Measurements from ENCODE around the gene HADHA. TPM values are rescaled to one million over a fixed set of nuclear protein-coding genes. Genes with fewer than 3 reads are reported as not detected.

The HADHA gene
- total and polyA plus RNA-seq, 2 donors, result 57.1 to 114 TPM

DNA sequence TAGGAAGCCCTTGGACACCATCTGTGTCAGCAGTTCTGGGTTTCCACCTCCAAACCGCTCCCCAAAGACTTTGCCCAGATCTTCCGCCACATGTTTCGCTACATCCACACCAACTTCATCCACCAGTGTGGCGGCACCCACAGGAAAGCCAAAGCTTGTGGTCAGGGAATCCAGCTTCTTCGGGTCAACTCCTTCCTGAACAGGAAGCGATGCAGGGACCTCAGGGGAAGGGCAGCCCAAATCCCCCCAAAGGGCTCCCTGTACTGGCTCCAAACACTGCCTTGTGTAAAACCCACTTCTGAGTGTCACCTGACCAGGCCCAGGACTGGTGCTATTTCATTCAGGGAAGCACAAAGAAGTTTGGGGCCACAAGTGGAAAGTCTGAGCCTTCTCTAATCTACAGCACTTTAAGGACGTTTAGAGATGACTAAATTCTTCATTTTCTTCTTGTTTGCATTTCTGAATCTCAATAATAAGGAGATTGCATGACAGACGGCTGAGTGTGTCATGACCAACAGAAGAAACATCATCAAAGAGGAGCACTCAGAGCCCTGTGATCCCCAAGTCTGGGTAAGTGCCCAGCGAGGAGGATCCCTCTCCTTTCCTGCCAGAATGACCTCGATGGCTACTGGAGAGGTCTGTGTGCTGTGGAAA, 50.7 kb downstream of the HADHA start:
- Histone ChIP-seq H3K9me3 (ENCODE audit: control insufficient read depth in 2 of 2, insufficient read depth in 1 of 2, low read length in 1 of 2) (no peaks in the 10 kb centered on the region), H3K4me1 (ENCODE audit: control insufficient read depth in 2 of 2, insufficient read depth in 2 of 2, low read length in 2 of 2) (peaks cover 0 to under 1% of the 10 kb centered on the region in 2 donors), H3K27me3 (ENCODE audit: control insufficient read depth in 2 of 2, insufficient read depth in 1 of 2, low read length in 1 of 2) (no peaks in the 10 kb centered on the region), H3K36me3 (ENCODE audit: control insufficient read depth in 2 of 2, insufficient read depth in 2 of 2, low read length in 1 of 2) (peaks cover 75 to 85% of the 10 kb centered on the region in 2 donors), H3K27ac (ENCODE audit: low read depth in 1 of 2, low read length in 1 of 2) (no peak overlapping the region), H3K4me3 (ENCODE audit: low read length in 2 of 2) (no peak overlapping the region)
- no peak for DNase-seq (ENCODE audit: low read depth in 6 of 9, low spot score in 9 of 9)
- WGBS, result 92% methylated on average over 10 of the region's 10 CpGs

DNA sequence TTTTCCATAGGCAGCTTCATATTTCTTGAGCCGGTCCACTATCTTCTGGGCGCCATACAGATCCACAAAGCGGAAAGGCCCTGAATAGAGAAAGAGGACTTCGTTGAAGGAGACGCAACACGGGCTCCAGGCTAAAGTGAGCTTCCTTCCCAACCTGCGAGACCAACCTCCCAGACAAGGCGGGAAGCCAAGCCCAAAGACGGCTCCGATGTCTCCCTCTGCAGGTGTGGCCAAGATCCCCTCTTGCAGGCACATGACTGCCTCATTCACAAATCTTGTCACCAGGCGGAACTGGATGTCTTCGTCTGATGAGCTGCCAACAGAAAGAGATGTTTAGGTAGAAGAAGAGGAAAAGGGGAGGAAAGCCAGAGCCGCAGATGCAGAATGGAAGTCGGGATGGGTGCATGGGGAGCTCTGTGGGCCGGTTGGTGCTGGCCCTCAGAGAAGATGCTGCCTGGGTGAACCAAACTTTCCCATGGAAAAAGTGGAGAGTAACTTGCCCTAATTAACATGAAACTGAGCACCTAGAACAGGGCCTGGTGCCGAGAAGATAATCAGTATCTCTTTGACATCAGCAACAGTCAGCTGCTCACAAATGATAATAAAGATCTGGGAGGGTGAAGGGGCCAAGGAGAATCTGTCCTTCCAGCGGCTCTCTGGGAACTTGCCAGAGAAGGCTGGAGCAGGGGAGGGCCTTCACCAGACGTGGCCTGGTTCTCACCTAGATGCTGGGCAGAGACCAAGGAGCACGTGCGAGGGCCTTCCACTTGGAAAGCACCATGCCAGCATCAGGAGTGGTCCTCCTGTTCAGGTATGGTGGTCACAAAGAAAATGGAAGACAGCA, 52.9 kb downstream of the HADHA start:
- 96% methylated on average over 20 of the region's 20 CpGs for WGBS
- H3K27ac ChIP-seq (ENCODE audit: low read depth in 1 of 2, low read length in 1 of 2), result no peak overlapping the region
- no peak overlapping the region for H3K4me3 ChIP-seq (ENCODE audit: low read length in 2 of 2)
- H3K36me3 ChIP-seq (ENCODE audit: control insufficient read depth in 2 of 2, insufficient read depth in 2 of 2, low read length in 1 of 2), result peaks cover 59 to 64% of the 10 kb centered on the region in 2 donors
- no peaks in the 10 kb centered on the region for H3K9me3 ChIP-seq (ENCODE audit: control insufficient read depth in 2 of 2, insufficient read depth in 1 of 2, low read length in 1 of 2)
- no peaks in the 10 kb centered on the region for H3K27me3 ChIP-seq (ENCODE audit: control insufficient read depth in 2 of 2, insufficient read depth in 1 of 2, low read length in 1 of 2)
- no peak for DNase-seq (ENCODE audit: low read depth in 6 of 9, low spot score in 9 of 9)
- H3K4me1 ChIP-seq (ENCODE audit: control insufficient read depth in 2 of 2, insufficient read depth in 2 of 2, low read length in 2 of 2), result peaks cover 0 to 4% of the 10 kb centered on the region in 2 donors

DNA sequence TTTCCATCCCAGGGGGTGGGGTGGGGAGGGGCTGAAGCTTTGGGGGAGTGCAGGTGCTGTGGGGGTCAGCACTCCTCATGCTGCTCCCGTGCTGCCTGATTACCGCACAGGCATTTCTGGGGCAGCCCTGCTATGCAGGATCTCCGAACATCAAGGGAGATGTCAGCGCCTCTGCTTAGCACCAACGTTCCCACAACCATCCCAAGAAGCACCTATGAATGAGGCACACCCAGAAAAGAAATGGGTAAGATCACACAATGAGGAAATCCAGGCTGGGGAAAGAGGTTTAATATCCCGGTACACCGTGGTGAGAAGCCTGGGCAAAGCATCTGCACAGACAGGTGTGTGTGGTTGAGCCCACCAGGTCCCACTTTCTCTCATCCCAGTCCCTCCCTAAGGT, 54.1 kb downstream of the HADHA start:
- Histone ChIP-seq H3K36me3 (ENCODE audit: control insufficient read depth in 2 of 2, insufficient read depth in 2 of 2, low read length in 1 of 2) (peaks cover 53% of the 10 kb centered on the region in 2 donors), H3K4me3 (ENCODE audit: low read length in 2 of 2) (no peak overlapping the region), H3K27ac (ENCODE audit: low read depth in 1 of 2, low read length in 1 of 2) (no peak overlapping the region), H3K27me3 (ENCODE audit: control insufficient read depth in 2 of 2, insufficient read depth in 1 of 2, low read length in 1 of 2) (peaks cover 0 to 8% of the 10 kb centered on the region in 2 donors), H3K4me1 (ENCODE audit: control insufficient read depth in 2 of 2, insufficient read depth in 2 of 2, low read length in 2 of 2) (peaks cover 0 to 4% of the 10 kb centered on the region in 2 donors), H3K9me3 (ENCODE audit: control insufficient read depth in 2 of 2, insufficient read depth in 1 of 2, low read length in 1 of 2) (no peaks in the 10 kb centered on the region)
- no peak for DNase-seq (ENCODE audit: low read depth in 6 of 9, low spot score in 9 of 9)
- WGBS, result 92% methylated on average over 7 of the region's 7 CpGs

DNA sequence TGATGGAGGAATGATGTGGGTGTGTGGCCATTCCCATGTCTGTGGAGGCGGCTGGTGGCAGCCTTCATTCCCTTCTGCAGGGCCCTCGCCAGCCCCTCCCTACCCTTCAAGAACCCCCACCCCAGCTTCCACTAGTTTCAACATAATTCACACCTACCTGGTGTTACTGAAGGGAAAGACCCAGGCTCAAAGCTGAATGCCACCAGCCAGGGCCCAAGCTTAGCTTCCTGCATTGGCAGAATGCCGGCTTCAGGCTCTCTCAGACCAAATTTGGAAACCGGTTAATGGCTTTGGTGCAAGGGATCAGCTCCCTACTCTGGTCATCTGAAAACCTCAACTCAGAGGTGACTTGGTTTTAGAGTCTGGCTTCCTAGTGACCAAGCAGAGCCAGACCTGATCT, 54.7 kb downstream of the HADHA start:
- Histone ChIP-seq H3K27me3 (ENCODE audit: control insufficient read depth in 2 of 2, insufficient read depth in 1 of 2, low read length in 1 of 2) (peaks cover 0 to 12% of the 10 kb centered on the region in 2 donors), H3K9me3 (ENCODE audit: control insufficient read depth in 2 of 2, insufficient read depth in 1 of 2, low read length in 1 of 2) (no peaks in the 10 kb centered on the region), H3K36me3 (ENCODE audit: control insufficient read depth in 2 of 2, insufficient read depth in 2 of 2, low read length in 1 of 2) (peaks cover 47% of the 10 kb centered on the region in 2 donors), H3K4me3 (ENCODE audit: low read length in 2 of 2) (no peak overlapping the region), H3K27ac (ENCODE audit: low read depth in 1 of 2, low read length in 1 of 2) (no peak overlapping the region), H3K4me1 (ENCODE audit: control insufficient read depth in 2 of 2, insufficient read depth in 2 of 2, low read length in 2 of 2) (peaks cover 0 to 4% of the 10 kb centered on the region in 2 donors)
- 98% methylated on average over 4 of the region's 4 CpGs for WGBS
- DNase-seq (ENCODE audit: low read depth in 6 of 9, low spot score in 9 of 9), result no peak

DNA sequence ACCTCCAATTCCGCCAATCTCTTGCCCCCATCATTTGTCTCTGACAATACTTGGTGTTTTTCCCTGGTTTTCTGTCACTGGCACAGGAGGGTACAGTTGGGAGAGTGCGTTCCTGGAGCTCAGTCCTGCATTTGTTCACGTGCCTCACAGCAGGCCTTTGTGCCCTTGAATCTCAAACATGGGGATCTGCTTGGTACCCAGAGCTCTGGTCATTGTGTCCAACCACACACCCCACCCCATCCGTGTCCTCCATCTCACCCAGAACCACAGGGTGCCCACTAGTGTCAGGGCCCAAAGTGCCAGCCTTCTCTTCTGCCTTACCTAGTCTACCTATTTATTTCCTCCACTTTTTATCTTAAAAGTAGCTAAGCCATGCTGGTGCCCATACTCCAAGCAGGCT, 55.3 kb downstream of the HADHA start:
- peaks cover 0 to 7% of the 10 kb centered on the region in 2 donors for H3K4me1 ChIP-seq (ENCODE audit: control insufficient read depth in 2 of 2, insufficient read depth in 2 of 2, low read length in 2 of 2)
- WGBS, result 97% methylated on average over 4 of the region's 4 CpGs
- DNase-seq (ENCODE audit: low read depth in 6 of 9, low spot score in 9 of 9), result no peak
- H3K9me3 ChIP-seq (ENCODE audit: control insufficient read depth in 2 of 2, insufficient read depth in 1 of 2, low read length in 1 of 2), result no peaks in the 10 kb centered on the region
- H3K4me3 ChIP-seq (ENCODE audit: low read length in 2 of 2), result no peak overlapping the region
- H3K27ac ChIP-seq (ENCODE audit: low read depth in 1 of 2, low read length in 1 of 2), result no peak overlapping the region
- H3K36me3 ChIP-seq (ENCODE audit: control insufficient read depth in 2 of 2, insufficient read depth in 2 of 2, low read length in 1 of 2), result peaks cover 40% of the 10 kb centered on the region in 2 donors
- peaks cover 0 to 17% of the 10 kb centered on the region in 2 donors for H3K27me3 ChIP-seq (ENCODE audit: control insufficient read depth in 2 of 2, insufficient read depth in 1 of 2, low read length in 1 of 2)

DNA sequence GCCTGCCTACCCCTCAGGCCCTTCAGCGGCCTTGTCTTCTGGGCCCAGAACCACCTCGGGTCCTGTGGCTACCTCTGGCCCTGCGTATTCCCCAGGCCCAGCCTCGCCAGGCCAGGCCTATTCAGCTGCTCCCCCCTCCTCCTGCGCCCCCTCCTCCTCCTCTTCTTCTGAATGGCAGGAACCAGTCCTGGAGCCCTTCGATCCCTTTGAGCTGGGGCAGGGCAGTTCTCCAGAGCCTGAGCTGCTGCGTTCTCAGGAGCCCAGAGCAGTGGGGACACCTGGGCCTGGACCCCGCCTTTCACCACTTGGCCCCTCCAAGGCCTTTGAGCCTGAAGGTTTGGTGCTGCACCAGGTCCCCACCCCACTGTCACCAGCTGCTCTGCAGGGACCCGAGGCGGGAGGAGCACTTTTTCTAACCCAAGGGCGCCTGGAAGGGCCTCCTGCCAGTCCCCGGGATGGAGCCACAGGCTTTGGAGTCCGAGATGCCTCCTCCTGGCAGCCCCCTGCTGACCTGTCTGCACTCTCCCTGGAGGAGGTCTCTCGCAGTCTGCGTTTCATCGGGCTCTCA, 56.8 kb downstream of the HADHA start:
- Histone ChIP-seq H3K27ac (ENCODE audit: low read depth in 1 of 2, low read length in 1 of 2) (no peak overlapping the region), H3K36me3 (ENCODE audit: control insufficient read depth in 2 of 2, insufficient read depth in 2 of 2, low read length in 1 of 2) (peaks cover 25 to 26% of the 10 kb centered on the region in 2 donors), H3K9me3 (ENCODE audit: control insufficient read depth in 2 of 2, insufficient read depth in 1 of 2, low read length in 1 of 2) (no peaks in the 10 kb centered on the region), H3K4me1 (ENCODE audit: control insufficient read depth in 2 of 2, insufficient read depth in 2 of 2, low read length in 2 of 2) (peaks cover 0 to 10% of the 10 kb centered on the region in 2 donors), H3K4me3 (ENCODE audit: low read length in 2 of 2) (no peak overlapping the region), H3K27me3 (ENCODE audit: control insufficient read depth in 2 of 2, insufficient read depth in 1 of 2, low read length in 1 of 2) (peaks cover 0 to 30% of the 10 kb centered on the region in 2 donors)
- no peak for DNase-seq (ENCODE audit: low read depth in 6 of 9, low spot score in 9 of 9)
- 98% methylated on average over 16 of the region's 16 CpGs for WGBS

DNA sequence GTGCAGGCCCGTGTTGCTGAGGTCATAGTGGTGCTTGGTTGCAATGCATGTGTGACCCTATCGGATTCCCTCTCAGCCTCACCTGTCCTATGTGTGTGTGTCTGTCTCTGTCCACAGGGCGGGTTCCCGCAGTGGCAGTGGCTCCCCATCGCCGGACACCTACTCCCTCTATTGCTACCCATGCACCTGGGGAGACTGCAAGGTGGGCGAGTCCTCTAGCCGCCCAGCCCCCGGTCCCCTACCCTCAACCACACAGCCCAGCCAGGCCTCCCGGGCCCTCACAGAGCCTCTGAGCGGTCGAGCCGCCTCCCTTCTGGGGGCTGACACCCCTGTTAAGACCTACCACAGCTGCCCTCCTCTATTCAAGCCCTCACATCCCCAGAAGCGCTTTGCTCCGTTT, 57.3 kb downstream of the HADHA start:
- no peak for DNase-seq (ENCODE audit: low read depth in 6 of 9, low spot score in 9 of 9)
- Histone ChIP-seq H3K27me3 (ENCODE audit: control insufficient read depth in 2 of 2, insufficient read depth in 1 of 2, low read length in 1 of 2) (peaks cover 0 to 35% of the 10 kb centered on the region in 2 donors), H3K27ac (ENCODE audit: low read depth in 1 of 2, low read length in 1 of 2) (no peak overlapping the region), H3K4me1 (ENCODE audit: control insufficient read depth in 2 of 2, insufficient read depth in 2 of 2, low read length in 2 of 2) (peaks cover 0 to 10% of the 10 kb centered on the region in 2 donors), H3K9me3 (ENCODE audit: control insufficient read depth in 2 of 2, insufficient read depth in 1 of 2, low read length in 1 of 2) (no peaks in the 10 kb centered on the region), H3K4me3 (ENCODE audit: low read length in 2 of 2) (no peak overlapping the region), H3K36me3 (ENCODE audit: control insufficient read depth in 2 of 2, insufficient read depth in 2 of 2, low read length in 1 of 2) (peaks cover 22% of the 10 kb centered on the region in 2 donors)
- 96% methylated on average over 15 of the region's 15 CpGs for WGBS

DNA sequence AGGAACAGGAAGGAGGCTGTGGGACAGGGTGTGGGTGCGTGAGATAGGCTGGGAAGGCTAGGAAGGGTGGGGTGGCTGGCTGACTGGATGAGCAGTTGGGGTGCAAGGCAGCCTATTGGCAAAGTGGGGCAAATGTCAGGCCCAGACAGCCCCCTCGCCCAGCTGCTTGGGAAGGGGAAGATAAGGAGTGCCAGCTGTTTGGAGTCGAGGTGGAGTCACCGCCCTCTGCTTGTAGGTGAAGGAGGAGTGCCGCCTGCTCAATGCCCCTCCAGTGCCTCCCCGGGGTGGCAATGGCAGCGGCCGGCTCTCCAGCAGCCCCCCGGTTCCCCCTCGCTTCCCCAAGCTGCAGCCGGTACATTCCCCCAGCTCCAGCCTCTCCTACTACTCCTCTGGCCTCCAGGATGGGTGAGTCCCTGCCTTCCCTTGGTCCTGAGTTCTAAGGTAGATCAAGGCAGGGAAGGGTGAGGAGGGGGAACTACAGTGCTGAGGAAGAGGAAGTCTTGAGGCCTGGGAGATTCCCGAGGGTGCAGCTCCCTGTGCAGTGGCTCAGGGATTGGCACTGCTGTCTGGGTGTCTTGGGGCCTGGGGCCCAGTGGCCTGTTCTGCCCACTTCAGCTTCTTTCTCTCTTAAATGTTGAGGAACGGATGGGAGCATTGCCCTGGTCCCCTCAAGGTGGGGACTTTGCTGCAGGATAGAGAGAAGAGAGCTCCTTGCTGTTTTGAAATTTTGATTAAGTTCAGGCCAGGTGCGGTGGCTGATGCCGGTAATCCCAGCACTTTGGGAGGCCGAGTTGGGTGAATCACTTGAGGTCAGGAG, 58.3 kb downstream of the HADHA start:
- no peak for DNase-seq (ENCODE audit: low read depth in 6 of 9, low spot score in 9 of 9)
- Histone ChIP-seq H3K36me3 (ENCODE audit: control insufficient read depth in 2 of 2, insufficient read depth in 2 of 2, low read length in 1 of 2) (peaks cover 12 to 13% of the 10 kb centered on the region in 2 donors), H3K4me3 (ENCODE audit: low read length in 2 of 2) (no peak overlapping the region), H3K27me3 (ENCODE audit: control insufficient read depth in 2 of 2, insufficient read depth in 1 of 2, low read length in 1 of 2) (peaks cover 0 to 42% of the 10 kb centered on the region in 2 donors), H3K27ac (ENCODE audit: low read depth in 1 of 2, low read length in 1 of 2) (no peak overlapping the region), H3K9me3 (ENCODE audit: control insufficient read depth in 2 of 2, insufficient read depth in 1 of 2, low read length in 1 of 2) (no peaks in the 10 kb centered on the region), H3K4me1 (ENCODE audit: control insufficient read depth in 2 of 2, insufficient read depth in 2 of 2, low read length in 2 of 2) (peaks cover 0 to 10% of the 10 kb centered on the region in 2 donors)
- 95% methylated on average over 16 of the region's 16 CpGs for WGBS

All from thymus (tissue), 11 donors.